ENCODE data around the gene RCSD1.
A peak's percentile ranks its signal among the peaks of the same experiment; 100 is the strongest.
"Not testable (repeated sequence)": the region's sequence is repeated elsewhere in the genome, so short reads cannot be mapped to it uniquely, and the experiment has no call there.

RCSD1 gene

DNA sequence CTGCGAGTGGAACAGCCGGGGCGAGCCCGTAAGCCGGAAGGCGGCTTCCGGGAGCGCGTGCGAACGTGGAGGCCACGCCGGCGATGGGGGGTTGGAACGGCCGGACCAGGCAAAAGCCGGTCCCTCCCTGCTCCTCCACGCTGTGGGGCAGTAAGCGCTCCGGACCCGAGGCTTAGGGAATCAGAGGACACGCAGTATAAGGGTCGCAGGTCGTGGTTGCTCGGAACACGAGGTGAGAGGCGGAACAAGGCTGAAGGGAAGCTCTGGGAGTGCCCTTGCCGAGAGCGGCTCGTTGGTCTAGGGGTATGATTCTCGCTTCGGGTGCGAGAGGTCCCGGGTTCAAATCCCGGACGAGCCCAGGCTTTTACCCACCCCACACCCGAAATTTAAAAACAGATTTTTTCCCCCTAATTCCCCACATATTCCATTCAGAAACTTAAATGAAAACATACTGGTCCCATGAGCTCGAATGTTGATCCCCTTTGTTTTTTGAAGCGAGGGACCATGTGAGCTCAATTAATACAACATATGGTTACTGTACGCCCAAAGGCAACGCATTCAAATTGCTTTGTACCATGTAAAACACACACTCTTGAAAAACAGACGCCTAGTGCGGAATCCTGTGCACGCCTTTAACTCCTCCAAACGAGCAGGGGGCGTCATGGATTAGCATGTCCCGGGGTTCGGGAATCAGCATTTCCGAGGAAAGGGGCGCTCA lies 84.6 kb downstream of the RCSD1 start:
- peak; percentile 72 for DNase-seq (ENCODE audit: low spot score)

DNA sequence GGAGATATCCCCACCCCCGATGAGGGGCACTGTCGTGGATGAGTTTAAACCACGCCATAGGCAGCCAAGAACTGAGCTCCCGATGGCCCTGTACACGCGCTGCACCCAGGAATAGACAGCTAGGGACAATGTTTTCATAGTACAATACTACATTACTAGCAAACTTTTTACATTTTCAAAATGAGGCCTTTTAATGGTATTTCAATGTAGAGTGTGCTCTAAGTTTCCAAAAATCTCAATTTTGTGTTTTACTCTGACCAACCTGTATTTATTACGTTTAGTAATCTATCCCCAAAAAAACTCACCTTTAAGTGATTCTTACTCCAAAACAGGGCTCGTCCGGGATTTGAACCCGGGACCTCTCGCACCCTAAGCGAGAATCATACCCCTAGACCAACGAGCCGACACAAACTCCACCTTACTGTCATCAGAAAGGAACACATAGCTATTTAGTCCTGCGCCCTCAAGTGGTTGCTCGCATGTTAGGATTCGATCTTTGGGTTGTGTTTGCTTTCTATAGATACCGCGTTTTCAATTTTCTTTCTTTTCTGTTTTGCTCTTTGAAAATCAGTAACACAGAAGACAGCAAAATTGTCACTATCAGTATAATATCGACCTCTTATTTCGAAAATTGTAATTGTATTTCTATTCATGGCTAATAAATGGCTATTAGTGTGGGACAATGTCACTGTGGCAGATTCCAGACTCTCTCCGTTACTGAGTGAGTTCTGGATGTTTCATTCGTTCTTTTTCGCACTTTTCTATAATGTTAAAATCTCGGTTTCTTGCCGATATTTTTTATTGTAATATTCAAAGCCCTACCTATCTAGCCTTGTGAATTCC lies 85.3 kb downstream of the RCSD1 start:
- peak; percentile 96 for DNase-seq (ENCODE audit: low spot score)

DNA sequence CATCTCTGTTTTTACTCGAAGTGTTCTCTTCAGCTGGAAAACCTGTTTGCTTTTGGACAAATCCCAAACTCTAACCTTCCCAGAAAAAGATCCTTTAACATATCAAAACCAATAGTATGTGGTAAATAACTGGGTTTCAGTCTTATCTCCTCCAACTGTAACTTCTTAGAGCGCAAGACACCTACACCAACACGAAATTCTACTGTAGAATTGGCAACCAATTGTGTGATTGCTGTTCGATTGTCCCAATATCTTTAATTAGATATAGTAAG lies 85.9 kb downstream of the RCSD1 start:
- no peak for DNase-seq (ENCODE audit: low spot score)

DNA sequence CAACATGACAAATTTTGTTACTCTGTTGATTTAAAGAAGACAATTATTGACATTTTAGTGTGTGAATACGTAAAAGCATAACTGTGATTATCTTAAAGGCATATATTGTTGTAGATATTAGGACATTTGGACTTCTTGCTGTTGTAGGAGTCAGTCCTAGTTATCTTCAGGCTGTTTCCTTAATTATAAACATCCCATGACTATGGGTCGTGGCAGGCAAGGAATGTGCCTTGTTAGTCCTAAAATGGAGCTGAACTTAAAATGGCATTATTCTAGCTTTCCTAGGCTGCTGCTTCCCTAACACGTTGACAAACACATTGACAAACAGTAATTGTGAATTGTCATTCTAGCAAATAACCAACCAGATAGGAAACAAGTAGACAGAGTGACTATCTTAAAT lies 87.3 kb downstream of the RCSD1 start:
- no peak for DNase-seq (ENCODE audit: low spot score)

DNA sequence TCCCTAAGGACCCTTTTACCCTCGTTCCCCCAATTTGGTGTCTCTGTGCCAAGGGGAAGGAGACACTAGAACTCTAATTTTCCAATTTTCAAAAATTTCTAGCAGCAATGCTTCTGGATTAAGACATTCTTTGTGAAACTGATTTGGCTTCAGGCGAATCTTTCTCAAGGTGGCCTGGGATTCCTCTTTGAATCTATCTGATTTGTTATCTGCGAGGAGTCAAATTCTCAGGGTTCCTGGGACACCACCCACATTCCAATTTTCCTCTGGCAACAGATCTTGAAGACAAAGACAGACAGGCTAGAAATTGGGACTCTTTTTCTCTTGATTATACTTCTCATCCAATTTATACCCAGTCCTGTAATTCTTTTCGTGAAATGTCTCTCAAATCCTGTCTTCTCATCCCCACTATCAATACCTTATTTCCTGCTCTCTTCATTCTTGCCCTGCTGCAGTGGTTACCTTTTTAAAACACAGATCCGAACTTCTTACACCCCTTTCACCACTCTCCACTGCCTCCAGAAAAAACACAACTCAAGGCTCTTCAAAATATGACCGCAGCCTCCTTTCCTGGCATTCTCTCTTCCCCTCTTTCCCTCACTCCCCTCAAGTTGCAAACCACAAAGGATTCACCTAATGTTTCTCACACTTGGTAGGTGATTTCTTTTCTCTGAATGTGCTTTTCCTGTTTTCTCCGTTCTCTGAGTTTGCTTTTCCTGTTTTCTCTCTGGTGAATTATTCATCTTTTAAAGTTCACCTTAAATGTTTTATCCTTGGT lies 89.1 kb downstream of the RCSD1 start:
- DNase-seq (ENCODE audit: low spot score), result no peak

DNA sequence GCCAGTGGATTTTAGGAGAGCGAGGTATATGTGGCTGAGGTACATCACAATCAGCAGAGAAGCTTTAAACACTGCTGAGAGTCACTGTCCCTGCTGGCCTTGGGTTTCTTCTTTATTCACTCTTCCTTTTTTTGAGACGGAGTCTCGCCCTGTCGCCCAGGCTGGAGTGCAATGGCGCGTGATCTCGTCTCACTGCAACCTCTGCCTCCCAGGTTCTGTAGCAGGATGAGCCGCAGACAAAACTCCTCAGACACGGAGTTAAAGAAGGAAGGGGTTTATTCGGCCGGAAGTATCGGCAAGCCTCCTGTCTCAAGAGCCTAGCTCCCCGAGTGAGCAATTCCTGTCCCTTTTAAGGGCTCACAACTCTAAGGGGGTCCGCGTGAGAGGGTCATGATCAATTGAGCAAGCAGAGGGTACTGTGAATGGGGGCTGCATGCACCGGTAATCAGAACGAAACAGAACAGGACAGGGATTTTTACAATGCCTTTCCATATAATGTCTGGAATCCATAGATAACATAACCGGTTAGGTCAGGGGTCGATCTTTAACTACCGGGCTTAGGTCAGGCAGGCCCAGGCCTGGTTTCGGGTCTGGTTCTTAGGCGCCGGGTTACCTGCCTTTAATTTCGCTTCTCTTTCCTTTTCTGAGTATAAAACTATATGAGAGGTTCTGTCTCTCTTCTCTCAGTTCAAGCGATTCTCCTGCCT lies 89.8 kb downstream of the RCSD1 start:
- DNase-seq (ENCODE audit: low spot score), result not testable (repeated sequence)

DNA sequence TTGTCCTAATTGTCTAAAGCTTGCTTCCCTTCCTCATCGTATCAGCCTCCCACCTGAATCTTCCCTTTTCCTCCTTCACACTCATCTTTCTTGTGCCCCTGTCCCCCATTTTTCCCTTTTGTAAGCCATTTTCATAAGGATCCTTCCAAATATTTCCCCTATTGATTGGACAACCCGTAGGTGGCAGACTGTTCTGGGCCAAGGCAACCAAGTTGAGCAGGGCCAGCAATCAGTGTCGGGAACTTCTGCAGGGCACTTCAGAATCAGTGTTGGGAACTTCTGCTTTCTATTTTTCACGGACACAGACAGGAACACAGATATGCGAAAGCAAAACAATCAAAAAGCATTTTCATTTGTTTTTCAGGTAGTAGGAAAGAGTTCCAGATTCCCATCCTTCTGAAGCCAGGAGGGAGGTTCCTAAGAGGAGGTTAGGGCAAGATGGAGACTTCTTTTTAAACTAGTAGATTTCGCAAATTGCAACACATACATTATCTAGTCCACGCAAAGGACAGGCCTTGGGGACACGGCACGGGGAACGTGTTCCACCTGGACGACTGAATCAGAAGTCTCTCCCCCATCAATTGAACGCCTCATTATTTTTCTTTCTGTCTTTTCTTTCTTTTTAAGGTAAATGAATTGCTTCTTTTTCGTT lies 91.1 kb downstream of the RCSD1 start:
- no peak for DNase-seq (ENCODE audit: low spot score)

DNA sequence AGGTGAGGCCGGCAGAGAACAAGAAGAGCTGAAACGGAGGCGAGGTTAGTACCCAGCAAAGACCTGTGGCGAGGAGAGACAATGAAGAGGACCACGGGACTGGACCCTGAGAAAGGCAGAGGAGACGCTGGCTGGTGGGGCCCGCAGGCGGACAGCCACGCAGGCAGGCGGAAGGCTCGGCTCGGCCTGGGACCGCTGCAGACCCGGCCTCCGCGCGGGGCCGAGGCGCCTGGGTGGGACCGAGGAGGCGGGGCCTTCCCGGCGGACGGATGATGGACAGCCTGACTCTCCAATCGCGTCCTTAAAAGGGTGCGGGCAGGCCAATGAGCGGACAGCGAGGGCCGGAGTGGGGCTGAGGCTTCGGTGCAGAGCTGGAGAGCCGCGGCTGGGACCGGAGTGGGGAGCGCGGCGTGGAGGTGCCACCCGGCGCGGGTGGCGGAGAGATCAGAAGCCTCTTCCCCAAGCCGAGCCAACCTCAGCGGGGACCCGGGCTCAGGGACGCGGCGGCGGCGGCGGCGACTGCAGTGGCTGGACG lies 91.7 kb downstream of the RCSD1 start, which contains the start of gene MPZL1:
Gene MPZL1, plus strand, starts transcription at position 366 of the 535 bp plus-strand sequence. CDS start 170 bp downstream, outside the sequence.
- DNase-seq (ENCODE audit: low spot score), result peak; percentile 93

DNA sequence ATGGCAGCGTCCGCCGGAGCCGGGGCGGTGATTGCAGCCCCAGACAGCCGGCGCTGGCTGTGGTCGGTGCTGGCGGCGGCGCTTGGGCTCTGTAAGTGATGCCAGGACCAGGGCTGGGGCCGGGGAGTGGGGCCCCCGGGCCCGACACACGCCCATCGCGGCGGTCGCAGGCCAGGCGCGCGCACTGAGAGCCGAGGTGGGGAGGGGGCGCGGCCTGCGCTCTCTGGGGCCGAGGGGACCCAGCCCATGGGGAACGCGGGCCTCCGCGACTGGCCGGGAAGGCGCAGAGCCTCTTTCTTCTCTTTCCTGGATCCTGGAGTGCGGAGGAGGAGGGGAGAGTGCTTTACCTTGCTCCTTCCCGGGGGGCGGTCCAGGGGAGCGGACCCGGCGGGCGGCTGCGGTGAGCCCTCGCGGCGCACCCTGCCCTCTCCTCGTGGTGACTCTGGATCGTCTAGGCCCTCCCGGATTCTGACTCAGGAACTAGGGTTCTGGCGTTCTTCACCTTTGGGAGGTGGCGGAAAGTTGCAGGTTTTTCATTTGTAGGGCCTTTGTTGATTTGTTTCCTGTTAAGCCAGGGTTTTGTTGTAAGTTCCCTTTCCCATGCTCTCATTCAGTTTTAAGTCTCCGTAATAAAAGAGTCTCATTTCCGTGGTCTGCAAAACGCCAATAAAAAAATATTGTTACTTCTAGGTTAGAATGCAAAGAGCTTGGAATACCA lies 92.3 kb downstream of the RCSD1 start:
- DNase-seq (ENCODE audit: low spot score), result no peak

DNA sequence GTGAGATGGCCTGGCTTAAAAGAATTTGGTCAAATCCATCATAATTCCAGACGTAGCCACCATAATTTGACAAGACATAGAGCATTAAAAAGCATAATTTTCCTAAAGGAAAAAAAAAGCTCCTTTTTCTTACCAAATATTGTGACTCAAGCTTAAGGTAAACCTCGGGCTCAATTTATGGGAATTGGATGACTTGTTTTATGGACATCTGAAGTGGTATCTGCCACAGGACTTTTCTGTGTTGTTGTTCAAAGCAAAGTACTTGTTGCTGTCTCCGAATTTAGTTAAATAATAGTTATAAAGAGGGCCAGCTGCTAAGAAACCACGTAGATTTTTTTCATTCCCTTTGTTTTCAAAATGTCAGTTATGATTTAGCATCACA lies 92.8 kb downstream of the RCSD1 start:
- DNase-seq (ENCODE audit: low spot score), result no peak

DNA sequence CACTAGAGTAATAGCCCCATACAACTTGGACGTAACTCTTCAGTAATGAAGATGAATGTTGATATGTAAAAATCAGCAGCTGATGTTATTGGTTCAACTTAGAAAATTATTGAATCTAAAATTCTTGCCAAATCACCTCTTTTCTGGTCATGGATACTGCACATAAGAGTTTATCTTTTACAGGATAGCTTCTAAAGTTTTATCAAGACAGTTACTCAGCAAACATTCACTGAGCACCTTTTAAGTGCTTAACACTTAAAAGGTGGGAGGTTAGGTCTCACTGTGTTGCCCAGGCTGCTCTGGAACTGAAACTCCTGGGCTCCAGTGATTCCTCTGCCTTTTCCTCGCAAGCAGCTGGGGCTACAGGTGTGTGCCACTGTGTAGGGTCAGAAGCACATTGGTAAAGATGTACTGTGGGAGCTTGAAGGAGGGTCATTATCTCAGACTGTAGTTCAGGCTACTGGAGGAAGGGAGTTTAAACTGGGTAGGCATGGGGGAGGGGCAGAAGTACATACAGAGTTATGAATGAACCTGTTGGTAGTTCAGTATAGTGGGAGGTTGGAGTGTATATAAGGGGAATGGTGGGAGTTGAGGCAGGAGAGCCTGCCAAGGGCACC lies 93.8 kb downstream of the RCSD1 start:
- DNase-seq (ENCODE audit: low spot score), result no peak

DNA sequence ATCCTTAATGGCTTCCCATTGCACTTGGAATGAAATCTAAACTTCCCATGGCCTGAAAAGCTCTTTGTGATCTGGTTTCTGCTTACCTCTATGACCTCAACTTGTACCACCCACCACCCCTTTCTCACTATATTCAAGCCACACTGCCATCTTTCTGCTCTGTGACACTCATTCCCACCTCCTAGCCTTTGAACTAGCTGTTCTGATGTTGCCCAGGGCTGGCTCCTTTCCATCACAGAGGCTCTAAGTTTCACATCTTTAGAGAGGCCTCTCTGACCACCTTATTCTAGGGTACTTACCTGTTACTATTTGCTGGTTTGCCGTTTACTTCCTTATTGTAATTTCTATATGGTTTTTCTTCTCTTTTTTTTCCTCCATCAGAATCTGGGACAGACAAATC lies 96.0 kb downstream of the RCSD1 start:
- DNase-seq (ENCODE audit: low spot score), result no peak

DNA sequence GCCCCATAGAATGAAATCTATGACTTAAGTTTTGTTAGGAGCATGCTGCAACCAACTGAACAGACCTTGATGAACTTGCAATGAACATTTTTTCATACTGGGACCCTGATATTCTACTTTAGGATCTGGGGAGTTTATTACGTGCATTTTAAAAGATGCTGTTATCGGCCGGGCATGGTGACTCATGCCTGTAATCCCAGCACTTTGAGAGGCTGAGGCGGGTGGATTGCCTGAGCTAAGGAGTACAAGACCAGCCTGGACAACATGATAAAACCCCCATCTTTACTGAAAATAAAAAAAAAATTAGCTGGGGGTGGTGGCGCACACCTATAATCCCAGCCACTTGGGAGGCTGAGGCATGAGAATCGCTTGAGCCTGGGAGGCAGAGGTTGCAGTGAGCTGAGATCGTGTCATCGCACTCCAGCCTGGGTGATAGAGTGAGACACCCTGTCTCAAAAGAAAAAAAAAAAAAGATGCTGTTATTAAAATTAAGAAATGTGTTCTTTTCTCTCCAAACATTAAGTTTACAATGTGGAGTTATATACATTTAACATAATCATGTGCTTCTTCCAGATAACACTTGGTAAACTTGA lies 98.9 kb downstream of the RCSD1 start:
- DNase-seq (ENCODE audit: low spot score), result no peak

DNA sequence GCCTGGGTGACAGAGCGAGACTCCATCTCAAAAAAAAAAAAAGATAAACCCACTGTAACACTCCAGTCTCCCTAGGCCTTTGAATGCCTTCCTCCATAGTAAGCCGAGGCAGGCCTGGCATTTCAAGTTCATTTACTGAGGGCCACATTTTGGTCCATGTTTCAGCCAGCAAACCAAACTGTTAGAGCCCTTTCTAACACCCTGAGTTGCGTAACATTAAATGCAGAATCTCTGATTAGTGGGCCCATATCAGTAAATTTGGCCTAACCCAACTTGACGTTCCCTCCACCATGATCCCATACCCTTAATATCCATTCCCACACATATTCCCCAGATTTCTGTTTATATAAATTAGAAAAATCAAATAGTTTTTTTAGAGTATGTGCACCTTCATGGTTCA lies 104.2 kb downstream of the RCSD1 start:
- no peak for DNase-seq (ENCODE audit: low spot score)

DNA sequence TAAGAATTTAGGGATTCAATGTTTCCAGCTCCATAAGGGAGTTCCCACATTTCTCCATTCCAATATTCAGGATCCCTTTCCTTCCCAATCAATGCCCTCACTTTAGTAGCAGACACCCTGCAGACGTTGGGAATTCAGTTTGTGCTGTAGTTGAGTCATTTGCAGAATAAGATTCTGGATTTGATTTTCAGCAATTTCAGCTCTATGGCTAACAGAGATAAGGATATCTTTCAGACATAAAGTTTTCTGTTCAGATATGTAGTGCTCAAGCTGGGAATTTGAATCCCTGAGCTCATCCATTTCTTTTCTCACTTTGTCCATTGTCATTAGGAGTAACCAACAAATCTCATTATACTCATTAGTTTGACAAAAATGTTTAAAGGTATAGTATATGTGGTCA lies 104.8 kb downstream of the RCSD1 start:
- DNase-seq (ENCODE audit: low spot score), result no peak

DNA sequence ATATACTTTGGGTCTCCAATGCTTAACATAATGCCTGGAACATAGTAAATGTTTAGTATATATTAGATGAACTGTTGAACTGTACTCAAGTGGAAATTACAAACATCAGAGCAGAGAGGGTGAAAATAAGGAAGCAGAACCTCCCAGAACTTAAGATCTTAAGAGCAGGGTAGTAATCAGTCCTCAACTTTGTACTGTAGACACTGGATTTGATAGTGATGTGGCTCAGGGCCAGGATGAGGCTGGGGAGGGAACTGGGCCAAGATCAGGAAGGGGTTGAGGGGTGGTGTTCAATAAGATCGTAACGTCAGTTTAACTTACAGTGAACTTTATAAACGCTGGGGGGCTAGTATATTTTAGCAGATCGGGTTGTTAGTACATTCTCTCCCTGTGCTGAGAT lies 107.1 kb downstream of the RCSD1 start:
- DNase-seq (ENCODE audit: low spot score), result no peak

DNA sequence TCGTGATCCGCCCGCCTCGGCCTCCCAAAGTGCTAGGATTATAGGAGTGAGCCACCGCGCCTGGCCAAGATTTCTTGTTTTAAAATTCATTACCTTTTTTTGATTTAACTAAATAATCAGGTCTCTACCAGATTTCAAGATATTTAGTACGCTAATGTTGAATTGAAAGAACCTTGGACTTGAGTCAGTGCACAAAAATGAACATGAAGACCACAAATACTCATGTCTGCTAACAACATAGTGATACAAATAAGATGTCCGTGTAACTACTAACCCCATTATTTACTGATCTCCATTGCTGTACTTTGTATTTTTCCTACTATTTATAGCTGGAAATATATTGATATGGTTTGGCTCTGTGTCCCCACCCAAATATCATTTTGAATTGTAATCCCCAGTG lies 108.1 kb downstream of the RCSD1 start:
- DNase-seq (ENCODE audit: low spot score), result no peak

DNA sequence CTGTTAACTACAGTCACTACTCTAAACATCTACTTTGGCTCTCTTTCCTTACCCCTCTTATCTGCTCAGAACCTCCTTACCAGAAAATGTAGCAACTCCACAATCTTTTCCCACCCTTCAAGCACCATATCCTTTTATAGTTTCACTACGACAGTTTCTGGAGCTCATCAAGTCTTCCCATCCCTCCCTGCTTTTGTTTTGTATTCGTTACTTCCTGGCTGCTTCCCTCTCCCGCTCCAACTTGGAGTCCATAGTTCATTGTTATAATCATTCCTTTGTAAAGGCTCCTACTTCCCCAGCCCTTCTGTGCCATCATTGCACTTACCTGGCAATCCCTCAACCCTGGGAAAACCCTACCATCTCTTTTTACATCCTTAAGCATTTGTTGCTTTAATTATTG lies 109.7 kb downstream of the RCSD1 start:
- DNase-seq (ENCODE audit: low spot score), result no peak

DNA sequence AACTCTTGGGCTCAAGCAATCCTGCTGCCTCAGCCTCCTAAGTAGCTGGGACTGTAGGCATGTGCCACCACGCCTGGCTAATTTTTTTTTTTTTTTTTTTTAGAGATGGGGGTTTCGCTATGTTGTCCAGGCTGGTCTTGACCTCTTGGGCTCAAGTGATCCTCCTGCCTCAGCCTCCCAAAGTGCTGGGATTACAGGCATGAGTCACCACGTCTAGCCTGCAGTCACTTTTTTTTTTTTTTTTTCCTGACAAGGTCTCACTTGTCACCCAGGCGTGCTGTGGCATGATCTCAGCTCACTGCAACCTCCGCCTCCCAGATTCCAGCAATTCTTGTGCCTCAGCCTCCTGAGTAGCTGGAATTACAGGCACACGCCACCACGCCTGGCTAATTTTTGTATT lies 111.1 kb downstream of the RCSD1 start:
- DNase-seq (ENCODE audit: low spot score), result not testable (repeated sequence)
